Adrenal gland (tissue), 5 donors: ENCODE results near the gene PRDM16.
"Not testable (repeated sequence)": the region's sequence is repeated elsewhere in the genome, so short reads cannot be mapped to it uniquely, and the experiment has no call there.

Experiments
- CTCF ChIP-seq, 6 experiments: fragments of 450-650 bp in 4 of 6; fragments of 200-600 bp in 2 of 6; sonication (generic) in 1 of 6; IDR thresholded peaks; 1 replicate in 5 of 6; 2 replicates in 1 of 6; pipeline versions ENCODE4 v1.5.1 to v1.8.0; 2016 to 2021; ENCODE audit warnings: antibody characterized with exemption in 6 of 6, mild to moderate bottlenecking in 2 of 6, moderate library complexity in 1 of 6
- POLR2A ChIP-seq, 2 donors: fragments of 450-650 bp; IDR thresholded peaks; one replicate each; pipeline ENCODE4 v1.6.1; 2017; ENCODE audit warnings: antibody characterized with exemption in 2 of 2, mild to moderate bottlenecking in 2 of 2, moderate library complexity in 1 of 2
- donor health status: DM: no; HTN: no; CAD: no.

GRCh38 chr1:3287095-3287494 is 218.1 kb downstream of the PRDM16 start:
- TF ChIP-seq CTCF, POLR2A (IDR thresholded peaks at IDR 0.05): not testable (repeated sequence)
